K562 (cell line): Measurements from ENCODE around the gene PFAS. TPM values are rescaled to one million over a fixed set of nuclear protein-coding genes. Genes with fewer than 3 reads are reported as not detected.
A peak's percentile ranks its signal among the peaks of the same experiment; 100 is the strongest.

ENCODE experiments used
- BDP1 ChIP-seq: IDR thresholded peaks from 3 replicates; pipeline ENCODE4 v1.6.1; 2011; ENCODE audit not compliant: insufficient read length, insufficient read depth
- CREB1 ChIP-seq, 2 experiments: sonication (generic) in 1 of 2; formaldehyde crosslinking in 1 of 2; IDR thresholded peaks; 2 replicates each; pipeline versions ENCODE4 v1.6.1 to v1.8.0; 2012 to 2022; ENCODE audit warnings: inconsistent platforms in 1 of 2, mild to moderate bottlenecking in 1 of 2, missing genetic modification reagents in 1 of 2, moderate library complexity in 1 of 2
- ETS2 ChIP-seq: IDR thresholded peaks from 2 replicates; pipeline ENCODE4 v1.6.1; 2016; ENCODE audit warnings: borderline replicate concordance, missing genetic modification characterization, mild to moderate bottlenecking, moderate library complexity, missing compliant biosample characterization; ENCODE audit not compliant: poor library complexity, severe bottlenecking
- POLR3A ChIP-seq: IDR thresholded peaks from 2 replicates; pipeline ENCODE4 v1.6.1; 2011; ENCODE audit warnings: borderline replicate concordance, mild to moderate bottlenecking, moderate library complexity; ENCODE audit not compliant: insufficient read length, insufficient read depth; ENCODE audit errors: extremely low read depth
- RB1 ChIP-seq: fragments of 450-650 bp; IDR thresholded peaks from 2 replicates; pipeline ENCODE4 v1.6.1; 2017; ENCODE audit warnings: low read depth, mild to moderate bottlenecking
- RBFOX2 ChIP-seq: fragments of 200-400 bp; formaldehyde crosslinking; IDR thresholded peaks from 2 replicates; pipeline ENCODE4 v1.6.1; 2017; ENCODE audit warnings: low read depth, mild to moderate bottlenecking, low read length, moderate library complexity
- STAT5A ChIP-seq: IDR thresholded peaks from 2 replicates; pipeline ENCODE4 v1.6.1; 2012; ENCODE audit warnings: low read length, inconsistent platforms, borderline replicate concordance
- TCF3 ChIP-seq: sonication (generic); formaldehyde crosslinking; IDR thresholded peaks from 2 replicates; pipeline ENCODE4 v1.4.0; 2020; ENCODE audit warnings: mild to moderate bottlenecking, missing genetic modification reagents
- ZNF121 ChIP-seq: sonication (generic); formaldehyde crosslinking; conservative IDR thresholded peaks from 2 replicates; pipeline ENCODE4 v1.8.0; 2022; ENCODE audit warnings: missing genetic modification reagents
- ZNF699 ChIP-seq: fragments of 250-450 bp; sonication (Bioruptor Pico); IDR thresholded peaks from 2 replicates; pipeline ENCODE4 v1.8.0; 2021; ENCODE audit warnings: mild to moderate bottlenecking, moderate library complexity; ENCODE audit not compliant: insufficient replicate concordance
- polyA plus RNA-seq, 8 experiments: library from polyadenylated mRNA; depleted of rRNA in 4 of 8; stranded (reverse) in 5 of 8; unstranded in 3 of 8; fragments of >200 nt; fragmentation: Nextera tagmentation in 2 of 8; fragmentation: Illumina TruSeq in 1 of 8; extraction: Ambion mirVana in 2 of 8; extraction: Trizol in 1 of 8; gene quantifications; 2 replicates each; pipeline versions ENCODE4 v1.2.1 to v1.2.3, GENCODE V29; 2011 to 2014; ENCODE audit warnings: inconsistent platforms in 1 of 8, missing spikeins in 1 of 8
- total RNA-seq, 7 experiments: library from RNA; depleted of rRNA in 6 of 7; stranded (reverse); fragments of >200 nt in 6 of 7; fragmentation: Illumina TruSeq in 2 of 7; extraction: Trizol in 2 of 7; gene quantifications; 2 replicates each; pipeline versions ENCODE4 v1.2.1 to v1.2.3, GENCODE V29; 2011 to 2021; ENCODE audit warnings: low replicate concordance in 1 of 7
- TF ChIP-seq, protein P1 (sequence below): conservative IDR thresholded peaks from 2 replicates; pipeline ENCODE4 v1.6.1; 2011; ENCODE audit warnings: low read depth, mild to moderate bottlenecking, low read length; ENCODE audit not compliant: control insufficient read depth
- TF ChIP-seq, protein P2 (sequence below): fragments of 250-450 bp; sonication (Bioruptor Pico); IDR thresholded peaks from 2 replicates; pipeline ENCODE4 v1.9.0; 2021; ENCODE audit warnings: mild to moderate bottlenecking
- TF ChIP-seq, protein P3 (sequence below), 2 experiments: fragments of 450-650 bp in 1 of 2; sonication (generic) in 1 of 2; formaldehyde crosslinking in 1 of 2; IDR thresholded peaks; 2 replicates each; pipeline versions ENCODE4 v1.7.1 to v1.9.0; 2016 to 2022; ENCODE audit warnings: inconsistent platforms in 1 of 2, mild to moderate bottlenecking in 1 of 2, missing genetic modification reagents in 1 of 2
- TF ChIP-seq, protein P4 (sequence below): fragments of 450-650 bp; formaldehyde crosslinking; IDR thresholded peaks from 2 replicates; pipeline ENCODE4 v1.4.0; 2020; ENCODE audit warnings: mild to moderate bottlenecking, moderate library complexity

Gene PFAS
- total and polyA plus RNA-seq, 9 of the 15 experiments (the other 6 are each of a cell fraction or from before 2014, with no cell fraction given), result 11.6 to 131 (median 43.9) TPM

DNA sequence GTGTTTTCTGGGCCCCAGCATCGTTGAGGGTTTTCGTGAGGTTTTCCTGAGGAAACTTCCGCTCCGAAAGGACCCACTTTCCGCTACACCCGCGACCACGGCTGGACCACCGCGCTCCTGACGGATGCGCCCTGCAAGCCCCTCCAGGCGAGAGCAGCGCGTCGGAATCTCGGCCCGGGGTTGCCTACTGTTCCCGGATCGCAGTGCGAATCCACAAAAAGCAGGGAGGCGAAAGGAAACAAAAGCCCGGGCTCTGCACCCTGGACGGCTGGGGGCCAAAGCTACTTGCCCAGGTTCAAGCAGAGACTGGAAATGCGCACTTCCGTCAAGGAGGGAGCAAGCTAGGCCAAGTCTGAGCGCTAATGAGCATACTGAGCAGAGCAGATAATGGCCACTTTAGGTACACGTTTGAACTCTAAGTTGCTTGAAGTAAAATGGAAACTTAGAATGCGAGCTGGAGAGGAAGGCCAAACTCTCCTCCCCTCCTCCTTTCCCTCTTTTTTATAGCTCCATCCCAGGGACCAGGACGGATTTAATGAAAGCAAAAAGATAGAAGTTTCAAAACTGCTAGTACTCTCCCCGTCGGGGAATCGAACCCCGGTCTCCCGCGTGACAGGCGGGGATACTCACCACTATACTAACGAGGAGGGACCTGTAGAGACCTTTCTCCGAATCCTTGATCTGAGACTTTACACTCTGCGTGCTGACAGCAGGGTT lies 27.3 kb upstream of the PFAS start (continued):
- TF ChIP-seq BDP1 (peak; percentile 78), ETS2 (tag) (no peak), POLR3A (peak; percentile 88), RBFOX2 (peak; percentile 38; the same call in 1 of the 2 replicates), ZNF699 (CRISPR knock-in tag) (no peak), ZNF121 (CRISPR knock-in tag) (no peak), CREB1 (IDR thresholded peaks at IDR 0.05) (no peak), CREB1 (CRISPR knock-in tag; IDR thresholded peaks at IDR 0.05) (no peak), STAT5A (peak; percentile 21; the same call in 1 of the 2 replicates), RB1 (peak; percentile 10; the same call in 1 of the 2 replicates), TCF3 (CRISPR knock-in tag) (no peak)
- TF ChIP-seq, protein P1, sequence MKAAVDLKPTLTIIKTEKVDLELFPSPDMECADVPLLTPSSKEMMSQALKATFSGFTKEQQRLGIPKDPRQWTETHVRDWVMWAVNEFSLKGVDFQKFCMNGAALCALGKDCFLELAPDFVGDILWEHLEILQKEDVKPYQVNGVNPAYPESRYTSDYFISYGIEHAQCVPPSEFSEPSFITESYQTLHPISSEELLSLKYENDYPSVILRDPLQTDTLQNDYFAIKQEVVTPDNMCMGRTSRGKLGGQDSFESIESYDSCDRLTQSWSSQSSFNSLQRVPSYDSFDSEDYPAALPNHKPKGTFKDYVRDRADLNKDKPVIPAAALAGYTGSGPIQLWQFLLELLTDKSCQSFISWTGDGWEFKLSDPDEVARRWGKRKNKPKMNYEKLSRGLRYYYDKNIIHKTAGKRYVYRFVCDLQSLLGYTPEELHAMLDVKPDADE, result peak; percentile 82
- TF ChIP-seq, protein P2, sequence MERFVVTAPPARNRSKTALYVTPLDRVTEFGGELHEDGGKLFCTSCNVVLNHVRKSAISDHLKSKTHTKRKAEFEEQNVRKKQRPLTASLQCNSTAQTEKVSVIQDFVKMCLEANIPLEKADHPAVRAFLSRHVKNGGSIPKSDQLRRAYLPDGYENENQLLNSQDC, result no peak
- TF ChIP-seq, protein P3, sequence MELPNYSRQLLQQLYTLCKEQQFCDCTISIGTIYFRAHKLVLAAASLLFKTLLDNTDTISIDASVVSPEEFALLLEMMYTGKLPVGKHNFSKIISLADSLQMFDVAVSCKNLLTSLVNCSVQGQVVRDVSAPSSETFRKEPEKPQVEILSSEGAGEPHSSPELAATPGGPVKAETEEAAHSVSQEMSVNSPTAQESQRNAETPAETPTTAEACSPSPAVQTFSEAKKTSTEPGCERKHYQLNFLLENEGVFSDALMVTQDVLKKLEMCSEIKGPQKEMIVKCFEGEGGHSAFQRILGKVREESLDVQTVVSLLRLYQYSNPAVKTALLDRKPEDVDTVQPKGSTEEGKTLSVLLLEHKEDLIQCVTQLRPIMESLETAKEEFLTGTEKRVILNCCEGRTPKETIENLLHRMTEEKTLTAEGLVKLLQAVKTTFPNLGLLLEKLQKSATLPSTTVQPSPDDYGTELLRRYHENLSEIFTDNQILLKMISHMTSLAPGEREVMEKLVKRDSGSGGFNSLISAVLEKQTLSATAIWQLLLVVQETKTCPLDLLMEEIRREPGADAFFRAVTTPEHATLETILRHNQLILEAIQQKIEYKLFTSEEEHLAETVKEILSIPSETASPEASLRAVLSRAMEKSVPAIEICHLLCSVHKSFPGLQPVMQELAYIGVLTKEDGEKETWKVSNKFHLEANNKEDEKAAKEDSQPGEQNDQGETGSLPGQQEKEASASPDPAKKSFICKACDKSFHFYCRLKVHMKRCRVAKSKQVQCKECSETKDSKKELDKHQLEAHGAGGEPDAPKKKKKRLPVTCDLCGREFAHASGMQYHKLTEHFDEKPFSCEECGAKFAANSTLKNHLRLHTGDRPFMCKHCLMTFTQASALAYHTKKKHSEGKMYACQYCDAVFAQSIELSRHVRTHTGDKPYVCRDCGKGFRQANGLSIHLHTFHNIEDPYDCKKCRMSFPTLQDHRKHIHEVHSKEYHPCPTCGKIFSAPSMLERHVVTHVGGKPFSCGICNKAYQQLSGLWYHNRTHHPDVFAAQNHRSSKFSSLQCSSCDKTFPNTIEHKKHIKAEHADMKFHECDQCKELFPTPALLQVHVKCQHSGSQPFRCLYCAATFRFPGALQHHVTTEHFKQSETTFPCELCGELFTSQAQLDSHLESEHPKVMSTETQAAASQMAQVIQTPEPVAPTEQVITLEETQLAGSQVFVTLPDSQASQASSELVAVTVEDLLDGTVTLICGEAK (IDR thresholded peaks at IDR 0.05), result peak; percentile 56; the same call in 1 of the 2 replicates
- TF ChIP-seq, protein P3 (CRISPR knock-in tag; IDR thresholded peaks at IDR 0.05), result no peak
- TF ChIP-seq, protein P4, sequence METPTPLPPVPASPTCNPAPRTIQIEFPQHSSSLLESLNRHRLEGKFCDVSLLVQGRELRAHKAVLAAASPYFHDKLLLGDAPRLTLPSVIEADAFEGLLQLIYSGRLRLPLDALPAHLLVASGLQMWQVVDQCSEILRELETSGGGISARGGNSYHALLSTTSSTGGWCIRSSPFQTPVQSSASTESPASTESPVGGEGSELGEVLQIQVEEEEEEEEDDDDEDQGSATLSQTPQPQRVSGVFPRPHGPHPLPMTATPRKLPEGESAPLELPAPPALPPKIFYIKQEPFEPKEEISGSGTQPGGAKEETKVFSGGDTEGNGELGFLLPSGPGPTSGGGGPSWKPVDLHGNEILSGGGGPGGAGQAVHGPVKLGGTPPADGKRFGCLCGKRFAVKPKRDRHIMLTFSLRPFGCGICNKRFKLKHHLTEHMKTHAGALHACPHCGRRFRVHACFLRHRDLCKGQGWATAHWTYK (CRISPR knock-in tag), result no peak; the same call in 1 of the 2 replicates
